Measurements from ENCODE around the gene PPP1R14C.

PPP1R14C gene

GRCh38 chr6:150224820-150225219 lies 82.0 kb downstream of the PPP1R14C start:
- no peak for DNase-seq

DNA sequence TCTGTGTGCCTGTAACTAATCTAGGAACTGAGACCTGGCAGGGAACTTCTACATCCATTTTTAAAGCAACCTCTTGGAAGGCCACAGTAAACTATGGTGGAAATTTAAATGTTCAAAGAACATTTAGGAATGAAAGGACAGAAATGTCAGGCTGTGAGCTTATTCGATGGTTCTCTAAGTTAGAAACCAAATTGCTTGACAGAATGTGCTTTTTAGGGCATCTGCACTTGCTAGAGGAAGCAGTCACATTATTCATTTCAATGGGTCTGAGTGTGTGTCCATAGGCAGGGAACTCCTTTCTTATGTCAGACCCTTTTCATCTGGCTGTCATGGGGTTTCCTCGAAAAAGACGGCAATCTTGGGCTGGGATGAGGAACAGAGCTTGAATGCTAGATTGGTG lies 84.4 kb downstream of the PPP1R14C start:
- no peak for DNase-seq

GRCh38 chr6:150228072-150228733 lies 85.4 kb downstream of the PPP1R14C start:
- DNase-seq: no peak

DNA sequence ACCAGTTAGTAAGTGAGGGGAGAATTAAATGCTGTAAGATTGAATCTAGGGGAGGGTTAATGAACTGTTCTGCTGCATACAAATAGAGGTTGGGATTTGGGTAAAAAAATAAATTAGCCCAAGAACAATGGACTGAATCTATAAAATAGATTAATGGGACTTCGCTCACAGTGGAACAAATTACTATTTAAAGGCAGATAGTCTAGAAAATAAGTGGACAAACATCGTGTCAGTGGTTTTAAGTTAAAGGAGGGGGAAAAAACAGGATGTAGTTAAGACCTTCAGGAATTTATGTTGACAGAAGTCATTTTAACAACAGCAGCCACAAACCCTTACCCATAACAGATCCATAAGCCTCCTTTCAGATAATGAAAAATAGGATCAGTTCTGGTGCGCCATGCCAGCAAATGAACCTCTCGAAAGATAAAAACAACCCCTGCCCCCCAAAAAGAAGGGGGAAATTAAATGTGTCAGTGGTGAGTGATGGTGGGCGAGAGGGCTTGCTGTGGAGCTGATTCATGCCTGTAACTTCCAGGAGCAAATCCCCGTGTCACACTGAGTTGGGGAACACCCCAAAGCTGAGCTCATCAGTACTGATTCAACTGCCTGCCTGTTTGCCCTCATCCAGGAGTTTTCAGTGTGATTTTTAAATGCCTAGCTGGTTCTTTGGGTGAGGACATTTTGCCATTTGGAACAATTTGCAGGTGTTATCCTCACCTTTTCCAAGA lies 86.8 kb downstream of the PPP1R14C start:
- no peak for DNase-seq

- DNase-seq: no peak
Observed at GRCh38 chr6:150230164-150230561, 87.3 kb downstream of the PPP1R14C start.

DNA sequence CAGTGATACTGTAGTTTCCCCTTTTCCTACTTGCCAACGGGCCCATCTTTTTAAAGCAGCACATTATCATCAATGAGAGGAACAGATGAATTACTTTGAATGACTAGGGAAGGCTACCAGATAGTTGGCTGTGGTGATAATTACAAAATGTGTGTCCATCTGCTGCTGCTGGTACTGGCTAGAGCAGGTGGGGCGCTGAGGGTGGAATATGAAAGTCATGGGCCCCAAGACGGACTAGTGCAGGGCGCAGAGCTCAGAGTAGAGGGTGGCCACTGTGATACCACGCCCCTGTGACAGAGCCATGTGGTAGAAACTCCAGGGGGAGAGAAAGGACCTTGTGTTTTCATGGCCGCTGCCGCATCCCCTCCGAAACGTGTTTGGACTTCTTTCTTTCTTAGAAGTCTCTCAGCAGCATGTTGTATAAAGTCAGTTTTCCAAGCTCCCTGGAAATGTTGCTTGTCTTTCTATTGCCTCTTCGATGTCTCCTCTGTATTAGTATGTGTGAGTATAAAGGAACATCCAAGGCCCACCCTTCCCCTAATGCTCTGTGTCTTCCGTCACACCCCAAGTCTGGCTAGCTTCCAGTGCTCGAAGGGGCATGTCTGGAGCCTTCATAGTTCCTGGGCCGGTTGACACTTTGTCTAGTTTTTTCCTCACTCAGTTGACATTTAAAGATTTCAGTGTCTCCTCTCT lies 88.1 kb downstream of the PPP1R14C start:
- DNase-seq: no peak

- DNase-seq: no peak
Observed at GRCh38 chr6:150231525-150231850, 88.6 kb downstream of the PPP1R14C start.

- no peak for DNase-seq
Observed at GRCh38 chr6:150233843-150234269, 91.0 kb downstream of the PPP1R14C start.

GRCh38 chr6:150235218-150235617 lies 92.4 kb downstream of the PPP1R14C start:
- no peak for DNase-seq

DNA sequence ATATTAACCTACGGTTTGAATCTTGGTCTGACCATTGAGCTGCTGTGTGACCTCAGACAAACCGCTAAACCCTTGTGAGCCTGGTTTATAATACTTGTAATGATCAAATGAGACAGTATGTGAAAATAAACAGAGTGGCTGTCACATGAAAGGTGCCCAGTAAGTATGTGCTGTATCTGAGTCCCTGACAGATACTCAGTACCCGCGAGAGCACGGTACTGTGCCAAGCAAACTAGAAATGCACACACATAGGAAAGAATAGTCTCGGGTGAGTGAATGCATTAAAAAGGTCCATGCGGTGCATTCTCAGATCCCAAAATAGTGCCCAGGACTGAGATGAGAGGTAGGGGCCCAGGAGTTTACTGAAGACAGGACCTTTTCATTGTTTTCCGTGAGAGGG lies 93.3 kb downstream of the PPP1R14C start:
- DNase-seq: no peak

DNA sequence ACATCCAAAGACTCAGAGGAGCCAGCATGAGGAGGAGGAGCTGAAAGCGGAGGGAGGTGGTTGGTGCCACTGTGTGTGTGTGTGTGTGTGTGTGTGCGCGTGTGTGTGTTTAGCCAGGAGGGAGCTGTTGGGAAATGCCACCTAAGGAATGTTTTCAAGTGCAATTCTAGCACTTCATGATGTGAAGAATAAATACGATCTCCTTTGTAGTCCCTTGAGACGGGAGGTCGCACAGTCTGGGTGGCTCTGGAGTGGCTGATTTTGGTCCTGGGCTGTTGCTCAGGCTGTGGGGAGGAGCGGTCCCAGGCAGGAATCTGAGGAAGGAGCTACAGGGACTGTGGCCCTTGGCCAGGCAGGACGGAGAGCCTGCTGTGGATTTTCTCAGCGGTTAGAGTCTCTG lies 93.7 kb downstream of the PPP1R14C start:
- DNase-seq: no peak

GRCh38 chr6:150237626-150238025 lies 94.8 kb downstream of the PPP1R14C start:
- no peak for DNase-seq

GRCh38 chr6:150238336-150238741 lies 95.5 kb downstream of the PPP1R14C start:
- DNase-seq: no peak

GRCh38 chr6:150238846-150239407 lies 96.1 kb downstream of the PPP1R14C start:
- DNase-seq: no peak

DNA sequence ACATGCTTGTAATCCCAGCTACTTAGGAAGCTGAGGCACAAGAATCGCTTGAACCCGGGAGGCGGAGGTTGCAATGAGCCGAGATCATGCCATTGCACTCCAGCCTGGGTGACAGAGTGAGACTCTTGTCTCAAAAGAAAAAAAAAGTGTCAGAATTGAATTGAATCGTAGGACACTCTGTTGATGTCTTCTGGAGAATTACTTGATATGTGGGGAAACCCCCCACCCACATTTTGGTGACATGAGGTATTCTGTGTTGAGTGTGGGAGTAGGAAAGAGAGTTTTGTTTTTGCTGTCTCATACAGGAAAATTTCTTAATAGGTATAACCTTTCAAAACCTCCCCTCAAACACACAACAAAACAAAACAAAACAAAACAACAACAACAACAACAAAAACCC lies 98.9 kb downstream of the PPP1R14C start:
- peak; percentile 49 to 72 for DNase-seq

DNA sequence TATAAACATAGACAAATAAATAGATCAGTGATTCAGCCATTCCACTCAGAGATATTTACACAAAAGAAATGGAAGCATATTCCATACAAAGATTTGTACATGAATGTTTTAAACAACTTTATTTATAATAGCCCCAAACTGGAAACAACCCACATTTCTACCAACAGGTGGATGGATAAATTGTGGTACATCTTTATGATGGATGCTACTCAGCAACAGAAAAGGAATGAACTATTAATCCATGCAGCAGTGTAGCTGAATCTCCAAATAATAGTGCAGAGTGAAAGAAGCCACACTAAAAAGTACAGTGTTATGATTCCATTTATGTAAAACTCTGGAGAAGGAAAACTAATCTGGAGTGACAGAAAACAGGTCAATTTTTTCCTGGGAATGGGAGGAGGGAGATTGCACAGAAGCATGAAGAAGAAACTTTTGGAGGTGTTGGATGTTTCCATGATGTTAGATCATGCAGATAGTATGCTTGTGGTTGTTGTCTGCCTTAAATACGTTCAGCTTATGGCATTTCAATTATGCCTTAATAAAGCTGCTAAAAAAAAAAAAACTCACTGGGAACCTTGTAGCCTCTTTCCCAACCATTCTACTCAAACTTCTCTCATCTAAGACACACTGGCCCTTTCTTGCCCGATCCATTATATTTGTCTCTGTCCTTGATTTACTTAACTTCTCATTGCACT lies 100.9 kb downstream of the PPP1R14C start:
- DNase-seq: no peak

DNA sequence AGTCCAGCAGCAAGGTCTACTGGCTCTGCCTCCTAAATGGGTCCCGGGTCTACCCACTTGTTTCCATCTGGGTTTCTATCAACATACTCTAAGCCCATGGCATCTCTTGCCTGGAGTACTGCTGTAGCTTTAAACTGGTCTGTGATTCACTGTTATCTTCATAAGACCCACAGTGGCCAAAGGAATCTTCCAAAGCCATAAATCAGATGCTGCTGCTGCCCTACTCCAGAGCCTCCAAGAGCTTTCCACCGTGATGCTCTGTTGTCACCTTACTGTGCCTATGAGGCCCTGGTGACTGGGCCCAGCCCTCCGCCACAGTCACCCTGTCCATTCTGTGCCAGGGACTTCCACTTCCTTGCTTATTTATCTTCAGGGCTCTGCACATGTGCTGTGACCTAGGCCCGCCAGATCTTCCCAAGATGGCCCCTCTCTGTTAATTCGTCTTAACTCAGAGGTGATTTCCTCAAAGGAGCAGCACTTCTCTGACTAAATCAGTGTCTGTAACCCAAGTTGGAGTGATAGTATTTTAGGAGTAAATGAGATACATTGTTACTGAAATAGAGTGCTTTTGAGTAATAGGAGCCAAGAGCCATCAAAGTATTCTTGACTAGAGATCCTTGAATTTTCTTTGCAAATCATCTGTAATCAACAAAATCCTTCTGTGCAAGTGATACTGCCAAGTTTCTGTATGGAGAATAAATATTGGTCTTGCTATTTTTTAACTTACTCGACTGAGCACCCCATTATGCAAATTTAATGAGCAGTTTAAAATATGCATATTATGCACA lies 102.5 kb downstream of the PPP1R14C start:
- DNase-seq: no peak

- DNase-seq: no peak
Observed at GRCh38 chr6:150247803-150248202, 105.0 kb downstream of the PPP1R14C start.

DNA sequence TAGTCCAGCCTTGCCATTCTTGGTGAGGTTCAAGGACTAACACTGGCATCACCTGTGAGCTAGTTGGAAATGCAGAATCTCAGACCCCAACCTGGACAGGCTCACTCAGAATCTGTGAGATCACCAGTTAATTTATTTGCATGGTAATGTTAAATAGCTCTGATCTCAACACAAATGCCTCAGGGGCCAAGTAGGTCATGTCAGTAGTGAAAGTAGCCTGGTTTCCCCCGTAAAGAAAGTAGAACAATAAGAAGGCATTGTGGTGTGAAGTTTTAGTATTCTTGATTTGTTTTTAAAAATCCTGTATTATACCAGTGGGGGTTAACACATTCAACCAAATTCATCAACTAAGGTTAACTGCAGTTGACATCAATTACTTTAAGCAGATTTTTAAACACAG lies 105.5 kb downstream of the PPP1R14C start:
- DNase-seq: no peak

- DNase-seq: no peak
Observed at GRCh38 chr6:150249261-150249660, 106.4 kb downstream of the PPP1R14C start.

- no peak for DNase-seq
Observed at GRCh38 chr6:150250826-150251225, 108.0 kb downstream of the PPP1R14C start.

DNA sequence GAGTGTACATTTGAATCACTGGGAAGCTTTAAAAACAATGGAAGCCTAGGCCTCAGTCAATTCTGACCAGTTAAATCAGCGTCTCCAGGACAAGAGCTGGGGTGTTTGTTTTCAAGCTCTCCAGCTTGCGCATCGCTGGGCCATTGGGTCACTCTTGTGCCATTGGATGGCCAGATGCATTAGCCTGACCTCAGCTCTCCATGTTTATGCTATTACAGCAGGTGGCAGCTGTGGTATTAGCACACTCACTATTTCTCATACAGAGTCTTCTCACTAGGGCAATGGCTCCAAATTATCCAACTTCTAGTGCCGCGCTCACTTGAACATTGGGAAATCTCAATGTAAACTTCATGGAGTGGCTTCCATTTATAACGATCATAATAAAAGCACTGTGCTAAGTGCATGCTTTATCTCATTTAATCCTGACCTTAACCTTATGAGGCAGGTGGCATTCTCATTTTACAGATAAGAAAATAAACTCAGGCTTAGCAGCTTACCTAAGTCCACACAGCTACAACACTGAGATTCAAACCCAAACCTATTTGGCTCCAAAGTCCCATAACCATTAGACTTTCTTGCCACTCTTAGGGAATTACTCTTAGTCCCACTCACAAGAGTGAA lies 108.8 kb downstream of the PPP1R14C start:
- no peak for DNase-seq
